ENCODE measurements around the gene SDHB. TPM values are rescaled to one million over a fixed set of nuclear protein-coding genes. Genes with fewer than 3 reads are reported as not detected.

The SDHB gene
- total RNA-seq, 1 experiment from 2014 or later: 70.1 TPM

- no peak overlapping the region for H3K27ac Mint-ChIP-seq (ENCODE audit: unreplicated experiment)
- intact Hi-C loops (cut with micrococcal nuclease; ENCODE audit: unreplicated experiment): no loop called here
- CTCF ChIA-PET: no interaction called here
- H3K9me3 Mint-ChIP-seq (ENCODE audit: low read depth, unreplicated experiment): no peaks in the 10 kb centered on the region
- no peak for TF ChIP-seq CTCF (IDR thresholded peaks at IDR 0.05; ENCODE audit: unreplicated experiment)
- peaks cover 38% of the 10 kb centered on the region for H3K27me3 Mint-ChIP-seq (ENCODE audit: unreplicated experiment)
- BruUV-seq (replicated peaks): no TSS peak
- DNase-seq: no peak
- no peak overlapping the region for H3K4me3 Mint-ChIP-seq (ENCODE audit: low read depth, unreplicated experiment)
- H3K36me3 Mint-ChIP-seq (ENCODE audit: insufficient read depth, unreplicated experiment): no peaks in the 10 kb centered on the region
- peaks cover 11% of the 10 kb centered on the region for H3K4me1 Mint-ChIP-seq (ENCODE audit: low read depth, unreplicated experiment)
Measured at GRCh38 chr1:16983649-16984048, 70.2 kb downstream of the SDHB start.

DNA sequence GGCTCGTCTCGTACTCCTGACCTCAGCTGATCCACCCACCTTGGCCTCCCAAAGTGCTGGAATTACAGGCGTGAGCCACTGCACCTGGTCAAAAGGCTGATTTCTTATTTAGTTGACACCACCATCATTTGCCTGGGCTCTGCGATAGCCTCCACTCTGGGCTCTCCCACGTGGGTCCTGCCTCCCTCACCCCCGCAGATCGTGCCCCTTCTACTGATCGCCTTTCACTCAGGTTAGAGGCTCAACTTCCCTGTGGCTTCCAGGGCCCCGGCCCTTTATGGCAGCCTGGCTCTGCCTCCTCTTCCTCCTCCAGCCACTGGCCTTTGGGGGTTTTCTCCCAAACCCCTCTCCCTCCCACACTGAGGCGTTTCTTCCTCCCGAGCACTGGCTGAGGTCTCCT lies 70.9 kb downstream of the SDHB start:
- BruUV-seq (replicated peaks): no TSS peak
- Mint-ChIP-seq H3K9me3 (ENCODE audit: low read depth, unreplicated experiment) (no peaks in the 10 kb centered on the region), H3K4me1 (ENCODE audit: low read depth, unreplicated experiment) (peaks cover 11% of the 10 kb centered on the region), H3K27me3 (ENCODE audit: unreplicated experiment) (peaks cover 38% of the 10 kb centered on the region), H3K4me3 (ENCODE audit: low read depth, unreplicated experiment) (no peak overlapping the region), H3K27ac (ENCODE audit: unreplicated experiment) (no peak overlapping the region), H3K36me3 (ENCODE audit: insufficient read depth, unreplicated experiment) (no peaks in the 10 kb centered on the region)
- DNase-seq: no peak
- intact Hi-C loops (cut with micrococcal nuclease; ENCODE audit: unreplicated experiment): no loop called here
- no peak for TF ChIP-seq CTCF (IDR thresholded peaks at IDR 0.05; ENCODE audit: unreplicated experiment)
- CTCF ChIA-PET: no interaction called here

GRCh38 chr1:16981269-16981849 lies 72.5 kb downstream of the SDHB start:
- no peaks in the 10 kb centered on the region for H3K9me3 Mint-ChIP-seq (ENCODE audit: low read depth, unreplicated experiment)

GRCh38 chr1:16980473-16981268 lies 73.2 kb downstream of the SDHB start, which contains the start of gene MFAP2:
MFAP2 (minus strand) TSS chr1:16980620; CDS start chr1:16978273, 2,347 bp downstream.
- Mint-ChIP-seq H3K4me1 (ENCODE audit: low read depth, unreplicated experiment) (peaks cover 11% of the 10 kb centered on the region), H3K4me3 (ENCODE audit: low read depth, unreplicated experiment) (peak within 1 kb of the TSS; percentile 60), H3K9me3 (ENCODE audit: low read depth, unreplicated experiment) (no peaks in the 10 kb centered on the region), H3K27ac (ENCODE audit: unreplicated experiment) (peak within 1 kb of the TSS; percentile 68), H3K36me3 (ENCODE audit: insufficient read depth, unreplicated experiment) (no peaks in the 10 kb centered on the region), H3K27me3 (ENCODE audit: unreplicated experiment) (peaks cover 38% of the 10 kb centered on the region)
- CTCF ChIA-PET: no interaction called here
- DNase-seq: peak; percentile 9
- intact Hi-C loops (cut with micrococcal nuclease; ENCODE audit: unreplicated experiment): no loop called here
- no peak for TF ChIP-seq CTCF (IDR thresholded peaks at IDR 0.05; ENCODE audit: unreplicated experiment)
- BruUV-seq (replicated peaks): no TSS peak

More at GRCh38 chr1:16981269-16981849, 72.5 kb downstream of the SDHB start:
- H3K27me3 Mint-ChIP-seq (ENCODE audit: unreplicated experiment): peaks cover 38% of the 10 kb centered on the region
- CTCF ChIA-PET: no interaction called here
- TF ChIP-seq CTCF (IDR thresholded peaks at IDR 0.05; ENCODE audit: unreplicated experiment): no peak
- H3K4me3 Mint-ChIP-seq (ENCODE audit: low read depth, unreplicated experiment): peak overlapping the region; percentile 60
- no TSS peak for BruUV-seq (replicated peaks)
- intact Hi-C loops (cut with micrococcal nuclease; ENCODE audit: unreplicated experiment): no loop called here
- peak overlapping the region; percentile 68 for H3K27ac Mint-ChIP-seq (ENCODE audit: unreplicated experiment)
- H3K36me3 Mint-ChIP-seq (ENCODE audit: insufficient read depth, unreplicated experiment): no peaks in the 10 kb centered on the region
- DNase-seq: no peak
- H3K4me1 Mint-ChIP-seq (ENCODE audit: low read depth, unreplicated experiment): peaks cover 11% of the 10 kb centered on the region
